D341Med (cell line): Measurements from ENCODE around the gene CAND1.

Source experiments
- DNase-seq: peaks from one replicate; pipeline ENCODE4 v3.0.0; 2012; ENCODE audit warnings: low spot score

The CAND1 gene

DNA sequence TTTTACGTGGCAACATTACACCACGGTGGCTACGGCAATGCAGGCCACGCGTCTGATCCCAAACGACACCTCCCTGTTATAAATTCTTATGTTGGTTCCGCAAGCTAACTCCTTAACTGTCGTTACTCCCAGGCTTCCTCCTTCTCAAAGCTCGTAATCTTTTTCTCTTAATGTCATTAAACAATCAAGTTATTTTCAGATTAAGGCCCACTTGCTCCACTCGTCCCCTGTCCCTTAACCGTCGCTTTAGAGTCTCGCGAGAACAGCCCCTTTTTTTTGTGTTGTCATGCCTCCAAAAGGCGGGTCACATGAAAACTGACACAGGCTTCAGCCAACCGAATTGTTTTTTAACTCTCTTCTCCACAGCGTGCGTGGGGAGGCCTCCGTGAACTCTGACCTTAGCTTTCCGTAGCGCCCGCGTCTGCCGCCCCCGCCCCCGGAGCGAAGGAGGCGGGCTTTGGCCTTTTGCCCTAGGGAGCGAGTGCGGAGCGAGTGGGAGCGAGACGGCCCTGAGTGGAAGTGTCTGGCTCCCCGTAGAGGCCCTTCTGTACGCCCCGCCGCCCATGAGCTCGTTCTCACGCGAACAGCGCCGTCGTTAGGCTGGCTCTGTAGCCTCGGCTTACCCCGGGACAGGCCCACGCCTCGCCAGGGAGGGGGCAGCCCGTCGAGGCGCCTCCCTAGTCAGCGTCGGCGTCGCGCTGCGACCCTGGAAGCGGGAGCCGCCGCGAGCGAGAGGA is at the start of gene CAND1:
TSS of gene CAND1 (plus strand) at position 463 of the 737 bp plus-strand sequence. CDS start 360 bp downstream, outside the sequence.
- peak; percentile 94 for DNase-seq

DNA sequence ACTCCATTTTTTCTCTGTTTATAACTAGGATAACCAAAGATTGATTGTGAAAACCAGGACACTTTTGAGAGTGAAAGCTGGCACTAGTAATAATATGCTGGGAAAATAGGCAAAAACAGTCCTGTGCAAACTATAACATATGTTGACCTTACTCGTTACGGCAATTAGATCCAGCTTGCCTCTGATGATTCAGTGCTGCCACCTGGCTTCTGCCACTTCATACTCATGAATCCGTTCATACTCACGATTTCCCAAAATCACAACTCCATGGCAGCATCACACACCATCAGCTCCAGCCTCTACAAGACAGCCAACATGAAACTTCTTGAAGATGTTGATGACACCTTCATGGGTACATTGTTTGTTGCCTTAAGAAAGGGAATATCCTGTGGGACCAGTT is 49.1 kb upstream of the CAND1 start:
- peak; percentile 47 for DNase-seq

DNA sequence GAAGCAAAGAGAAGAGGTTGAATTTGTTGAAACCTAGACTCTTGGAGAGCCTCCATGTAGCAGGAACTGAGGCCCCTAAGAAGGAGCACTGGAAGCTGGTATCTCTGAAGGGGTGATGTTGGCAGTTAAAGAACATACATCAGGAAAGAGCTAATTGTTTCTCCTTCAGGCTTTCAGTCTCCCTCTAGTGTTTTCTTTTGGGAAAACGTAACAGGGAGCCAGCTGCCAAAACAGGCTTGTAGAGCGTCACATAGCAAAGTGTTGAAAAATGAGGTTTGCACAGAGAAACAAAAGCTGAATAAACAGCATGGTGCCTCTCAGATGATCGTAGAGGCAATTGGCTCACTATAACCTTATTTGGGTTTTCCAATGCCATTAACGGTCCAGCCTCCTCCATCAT is 46.9 kb upstream of the CAND1 start:
- DNase-seq: peak; percentile 38

DNA sequence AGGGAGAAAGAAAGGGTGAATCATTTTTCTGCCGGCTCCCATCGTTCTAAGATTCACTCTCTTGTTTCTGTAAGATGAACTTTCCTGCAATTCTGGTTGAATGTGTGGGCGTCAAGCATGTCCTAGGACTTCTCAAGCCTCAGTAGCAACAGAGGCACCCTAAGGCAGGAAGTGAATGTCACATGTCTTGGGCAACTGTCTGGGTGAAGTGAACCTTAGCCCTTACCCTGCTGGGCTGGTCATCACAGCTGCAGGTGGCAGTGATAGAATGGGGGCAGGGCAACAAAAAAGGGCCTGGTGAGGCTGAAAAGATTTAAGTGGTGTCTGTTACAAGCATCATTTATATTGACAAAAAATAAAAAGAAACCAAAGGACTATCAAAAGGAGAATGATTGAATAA is 45.9 kb upstream of the CAND1 start:
- DNase-seq: no peak

DNA sequence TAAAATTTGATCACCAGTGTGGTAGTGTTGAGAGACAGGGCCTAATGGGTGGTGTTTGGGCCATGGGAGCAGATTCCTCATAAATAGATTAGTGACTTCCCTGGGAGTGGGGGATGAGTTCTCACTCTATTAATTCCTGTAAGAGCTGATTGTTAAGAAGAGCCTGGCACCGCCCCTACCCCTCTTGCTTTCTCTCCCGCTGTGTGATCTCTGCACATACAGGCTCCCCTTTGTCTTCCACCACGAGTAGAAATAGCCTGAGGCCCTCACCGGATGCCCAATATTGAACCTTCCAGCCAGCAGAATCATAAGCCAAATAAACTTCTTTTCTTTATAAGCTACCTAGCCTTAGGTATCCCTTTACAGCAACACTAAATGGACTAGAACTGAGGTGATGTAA is 31.9 kb upstream of the CAND1 start:
- no peak for DNase-seq

DNA sequence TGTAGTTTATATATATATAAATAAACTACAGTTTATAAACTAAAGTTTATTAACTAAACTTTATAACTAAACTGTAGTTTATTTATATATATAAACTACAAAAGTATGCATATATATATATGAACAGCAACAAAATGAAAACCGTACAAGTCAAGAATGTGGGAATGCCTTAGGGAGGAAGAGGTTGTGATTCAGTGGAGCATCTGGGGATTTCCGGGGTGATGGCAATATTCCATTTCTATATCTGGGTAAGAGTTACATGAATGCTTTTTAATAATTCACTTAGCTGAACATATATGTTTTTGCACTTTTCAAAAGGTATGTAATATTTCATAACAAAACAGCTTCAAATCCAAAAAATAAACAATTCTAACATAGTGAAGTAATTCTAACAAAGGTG is 30.1 kb upstream of the CAND1 start:
- DNase-seq: no peak

DNA sequence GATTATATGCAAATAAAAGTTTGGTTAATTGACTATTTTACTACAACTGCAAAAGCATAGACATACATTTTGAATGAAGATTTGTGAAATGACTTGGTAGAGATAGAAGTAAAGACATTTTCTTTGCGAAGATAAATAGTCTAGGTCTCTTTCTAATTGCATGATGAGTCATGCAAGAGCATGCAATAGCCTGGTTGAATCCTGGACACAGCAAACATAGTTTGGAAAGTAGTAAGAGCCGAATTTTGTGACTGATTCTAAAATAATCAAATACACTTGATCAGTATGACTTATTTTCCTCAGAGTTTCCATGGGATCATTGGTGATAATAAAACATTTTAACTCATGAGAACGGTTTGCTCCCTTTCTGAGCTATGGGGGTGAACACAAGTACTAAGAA is 27.7 kb upstream of the CAND1 start:
- DNase-seq: no peak

DNA sequence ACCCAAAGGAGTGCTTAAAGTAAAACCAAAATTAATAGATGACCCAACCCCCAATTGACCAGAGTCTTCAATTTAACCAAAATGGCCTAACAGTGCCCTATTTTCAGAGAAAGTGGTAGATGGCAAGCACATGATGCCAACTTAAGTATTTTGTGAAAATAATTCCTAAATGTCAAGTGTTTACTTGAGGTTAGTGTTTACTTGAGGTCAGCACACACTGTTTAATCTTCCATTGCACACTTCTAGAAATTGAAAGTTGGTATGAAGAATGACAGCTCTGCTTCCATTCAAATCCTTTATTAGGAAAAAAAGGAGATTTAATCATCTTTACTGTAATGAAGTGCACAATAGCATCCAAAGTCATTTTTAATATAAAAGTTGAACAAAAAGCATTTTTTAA is 25.9 kb upstream of the CAND1 start:
- no peak for DNase-seq

DNA sequence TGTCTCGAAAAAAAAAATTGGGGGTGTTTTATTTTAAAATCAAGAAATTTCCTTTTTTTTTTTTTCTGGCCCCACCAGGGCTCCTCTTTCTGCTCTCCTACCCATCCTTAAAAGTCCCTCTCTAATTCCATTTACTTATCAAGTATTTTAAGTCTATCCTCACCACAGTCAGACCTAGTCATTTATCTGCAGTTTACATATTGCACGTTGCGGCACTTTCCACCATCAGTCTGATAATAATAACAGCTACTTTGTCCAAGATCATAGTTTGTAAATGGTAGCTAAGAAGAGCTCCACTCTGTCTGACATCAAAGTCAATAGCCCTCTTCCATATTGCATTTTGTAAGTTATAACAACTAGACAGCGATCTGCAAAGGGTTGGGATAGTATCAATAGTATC is 23.6 kb upstream of the CAND1 start:
- no peak for DNase-seq

DNA sequence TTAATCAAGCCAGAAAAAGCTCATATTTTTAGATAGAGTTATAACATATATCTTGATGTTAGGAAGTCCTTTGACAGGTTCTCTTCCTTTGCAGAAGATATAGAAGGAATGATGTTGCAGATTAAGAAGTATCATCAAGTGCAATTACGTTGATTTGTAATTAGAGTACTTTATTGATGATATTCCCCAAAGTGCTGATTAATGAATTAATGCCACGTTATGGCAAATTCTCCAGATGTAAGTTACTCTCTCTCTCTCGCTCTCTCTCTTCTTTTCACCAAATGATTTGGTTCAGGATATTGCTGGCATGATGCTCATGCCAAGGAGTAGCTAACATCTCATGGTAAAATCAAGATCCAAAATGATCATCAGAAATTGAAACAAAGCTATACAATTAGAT is 18.1 kb upstream of the CAND1 start:
- DNase-seq: no peak

DNA sequence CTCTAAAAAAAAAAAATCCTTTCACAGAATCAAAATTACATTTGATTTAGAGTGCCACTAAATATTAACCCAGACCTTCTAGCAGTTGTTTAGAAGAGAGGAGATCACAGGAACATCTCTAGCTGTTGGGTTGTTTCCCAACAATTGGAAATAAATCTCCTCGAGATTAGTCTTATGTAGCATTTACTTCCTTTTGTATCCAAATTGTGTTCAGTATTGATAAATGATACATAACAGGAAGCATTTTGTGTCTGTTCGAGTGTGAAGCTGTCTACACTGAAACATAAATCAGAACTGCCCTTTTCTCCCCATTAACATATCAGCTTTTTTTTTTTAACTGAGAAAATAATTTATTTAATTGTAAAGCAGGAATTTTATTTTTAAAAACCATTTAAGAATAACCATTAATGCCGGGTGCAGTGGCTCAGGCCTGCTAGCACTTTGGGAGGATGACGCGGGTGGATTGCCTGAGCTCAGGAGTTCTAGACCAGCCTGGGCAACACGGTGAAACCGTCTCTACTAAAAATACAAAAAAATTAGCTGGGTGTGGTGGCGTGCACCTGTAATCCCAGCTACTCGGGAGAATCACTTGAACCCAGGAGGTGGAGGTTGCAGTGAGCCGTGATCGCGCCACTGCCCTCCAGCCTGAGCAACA is 14.7 kb upstream of the CAND1 start:
- no peak for DNase-seq

DNA sequence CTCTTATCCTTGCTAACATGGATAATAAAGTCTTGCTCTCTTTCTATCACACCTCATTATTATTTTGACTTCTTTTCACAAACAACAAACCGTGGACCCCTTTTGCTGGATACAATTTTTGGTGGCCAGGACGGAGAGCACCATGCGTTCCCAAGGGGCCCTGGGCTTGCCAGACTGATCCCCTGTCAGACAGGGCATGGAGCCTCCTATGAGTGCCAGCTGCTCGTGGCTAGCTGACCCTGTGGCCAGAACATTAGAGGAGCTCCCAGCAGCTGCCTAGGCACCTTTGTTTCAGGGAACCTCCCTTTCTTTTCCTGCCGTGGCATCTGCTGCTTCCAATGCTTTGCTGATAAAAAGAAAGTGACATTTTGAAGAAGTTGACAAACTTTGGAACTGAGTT is 12.5 kb upstream of the CAND1 start:
- DNase-seq: no peak

DNA sequence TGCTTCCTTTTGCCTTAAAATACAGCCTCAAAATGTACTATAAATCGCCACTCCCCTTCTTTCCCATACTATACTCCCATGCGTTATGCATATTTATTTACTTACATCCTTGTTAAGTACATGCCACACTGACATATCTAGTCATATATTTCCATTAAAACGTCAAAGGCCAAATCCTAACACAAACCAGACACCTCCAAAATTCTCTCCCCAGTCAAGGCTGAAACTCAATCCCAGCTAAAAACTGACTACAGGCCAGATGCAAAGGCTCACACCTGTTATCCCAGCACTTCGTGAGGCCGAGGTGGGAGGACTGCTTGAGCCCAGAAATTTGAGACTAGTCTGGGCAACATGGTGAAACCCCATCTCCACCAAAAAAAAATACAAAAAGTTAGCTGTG is 5.7 kb upstream of the CAND1 start:
- no peak for DNase-seq

DNA sequence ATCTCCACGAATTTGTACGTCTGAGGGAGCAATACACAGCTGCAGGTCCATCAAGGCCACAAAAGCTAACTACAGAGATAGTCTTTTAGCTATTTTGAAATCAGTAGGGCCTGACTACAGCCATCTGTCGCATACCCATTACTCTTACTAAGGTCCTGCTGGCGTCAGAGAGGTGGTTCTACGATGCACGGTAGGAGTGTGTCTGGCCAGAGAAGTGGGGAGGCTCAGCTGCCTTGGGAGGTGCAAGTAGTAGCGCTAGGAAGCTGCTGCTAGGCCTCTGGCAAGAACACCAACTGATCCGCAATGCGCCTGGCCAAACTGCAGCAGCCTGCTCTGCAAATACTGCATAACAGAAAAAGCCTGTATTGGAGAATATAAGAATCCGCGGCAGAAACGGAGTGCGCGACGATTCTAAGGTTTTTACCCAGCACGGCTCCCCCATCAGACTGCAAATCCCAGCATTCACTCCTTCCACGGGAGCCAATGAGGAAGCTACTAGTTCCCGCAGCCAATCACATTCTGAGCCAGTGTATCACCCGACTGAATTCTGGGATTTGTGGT is 743 bp upstream of the CAND1 start:
- peak; percentile 88 for DNase-seq

DNA sequence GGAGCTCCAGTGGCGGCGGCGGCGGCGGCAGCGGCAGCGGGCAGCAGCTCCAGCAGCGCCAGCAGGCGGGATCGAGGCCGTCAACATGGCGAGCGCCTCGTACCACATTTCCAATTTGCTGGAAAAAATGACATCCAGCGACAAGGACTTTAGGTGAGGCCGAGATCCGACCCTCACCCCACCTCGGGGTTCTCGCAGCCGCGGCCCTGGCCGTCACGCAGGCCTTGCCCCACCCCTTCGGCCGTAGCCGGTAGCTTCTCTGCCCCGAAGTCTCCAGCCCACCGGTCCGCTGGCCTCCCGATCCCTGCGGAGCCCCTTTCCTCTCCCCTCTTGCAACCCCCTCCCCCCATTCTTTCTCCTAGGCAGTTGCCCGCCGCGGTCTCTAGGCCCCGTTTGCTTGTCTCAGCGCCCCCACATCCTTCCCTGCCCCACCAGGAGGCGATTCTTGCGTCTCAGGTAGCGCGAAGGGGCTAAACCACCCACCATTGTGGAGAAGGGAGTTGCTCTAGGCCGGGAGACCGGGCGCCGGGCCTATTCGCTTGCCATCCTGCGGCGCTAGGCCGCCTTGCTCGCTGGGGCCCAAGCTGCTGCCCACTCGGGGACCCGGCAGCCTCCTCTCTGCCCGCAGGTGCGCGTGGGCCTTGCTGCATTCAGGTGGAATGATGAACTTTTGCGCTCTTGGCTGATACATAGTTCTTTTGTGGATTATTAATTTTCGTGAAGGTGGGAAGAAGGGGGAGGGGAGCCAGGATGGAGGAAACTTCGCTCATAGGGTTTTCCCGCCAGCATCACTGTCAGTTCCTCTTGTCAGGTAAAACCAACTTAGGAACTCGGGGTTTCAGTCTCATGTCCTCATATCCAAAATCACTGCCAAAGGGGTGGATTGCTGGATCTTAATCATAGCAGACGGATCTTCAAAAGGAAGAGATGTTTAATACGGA is 745 bp downstream of the CAND1 start:
- peak; percentile 61 for DNase-seq

DNA sequence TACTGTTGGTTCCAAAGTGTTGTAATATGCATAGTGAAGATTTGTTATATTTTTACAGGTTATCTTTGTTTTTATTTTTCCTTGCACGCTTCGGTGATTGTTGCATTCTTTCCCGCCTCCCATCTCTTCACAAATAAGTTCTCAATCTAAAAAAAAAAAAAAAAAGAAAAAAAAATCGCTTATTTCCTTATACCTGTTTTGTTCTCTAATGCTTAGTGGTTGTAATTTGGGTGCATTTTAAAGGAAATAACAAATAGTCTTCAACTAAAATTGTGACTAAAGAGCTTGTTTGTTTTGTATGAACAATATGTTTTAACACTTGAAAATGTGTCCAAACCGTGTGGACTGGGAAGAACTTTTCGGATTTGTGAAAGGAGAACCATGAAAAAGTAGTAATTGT is 1.5 kb downstream of the CAND1 start:
- no peak for DNase-seq

DNA sequence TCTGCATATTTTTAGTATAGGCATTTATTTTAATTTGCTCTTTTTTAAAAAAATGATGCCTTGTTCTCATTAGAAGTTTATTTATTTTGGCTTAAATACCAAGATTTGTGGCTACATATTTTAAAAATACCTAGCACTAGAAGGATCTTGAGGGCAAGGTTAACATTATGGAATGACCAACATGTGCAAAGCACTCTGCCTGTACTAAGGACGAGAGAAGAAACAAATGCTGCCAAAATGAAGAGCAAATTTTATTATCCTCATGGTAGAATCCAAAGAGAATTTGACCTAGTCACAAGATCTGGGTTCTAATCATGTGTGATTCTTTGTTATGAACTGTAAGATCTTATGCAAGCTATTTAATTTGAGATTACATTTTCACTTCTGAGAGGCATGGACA is 2.8 kb downstream of the CAND1 start:
- DNase-seq: no peak

DNA sequence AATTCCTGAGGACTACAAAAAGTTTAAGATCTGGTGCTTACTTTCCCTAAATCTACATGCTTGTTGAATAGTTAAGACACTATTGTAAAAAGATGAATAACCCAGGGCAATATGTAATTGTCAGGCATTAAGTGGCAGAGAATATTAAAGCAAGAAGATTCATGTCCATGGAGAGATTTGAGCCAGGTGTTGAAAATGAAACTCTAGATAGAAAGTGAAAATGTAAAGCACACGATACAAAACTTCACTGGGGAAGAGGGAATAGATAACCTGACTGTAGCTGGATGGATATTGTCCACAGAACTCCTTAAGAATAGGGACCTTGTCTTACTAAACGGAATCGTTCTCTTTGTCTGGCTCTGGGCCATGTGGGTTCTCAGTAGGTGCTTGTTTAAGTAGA is 5.0 kb downstream of the CAND1 start:
- DNase-seq: no peak

DNA sequence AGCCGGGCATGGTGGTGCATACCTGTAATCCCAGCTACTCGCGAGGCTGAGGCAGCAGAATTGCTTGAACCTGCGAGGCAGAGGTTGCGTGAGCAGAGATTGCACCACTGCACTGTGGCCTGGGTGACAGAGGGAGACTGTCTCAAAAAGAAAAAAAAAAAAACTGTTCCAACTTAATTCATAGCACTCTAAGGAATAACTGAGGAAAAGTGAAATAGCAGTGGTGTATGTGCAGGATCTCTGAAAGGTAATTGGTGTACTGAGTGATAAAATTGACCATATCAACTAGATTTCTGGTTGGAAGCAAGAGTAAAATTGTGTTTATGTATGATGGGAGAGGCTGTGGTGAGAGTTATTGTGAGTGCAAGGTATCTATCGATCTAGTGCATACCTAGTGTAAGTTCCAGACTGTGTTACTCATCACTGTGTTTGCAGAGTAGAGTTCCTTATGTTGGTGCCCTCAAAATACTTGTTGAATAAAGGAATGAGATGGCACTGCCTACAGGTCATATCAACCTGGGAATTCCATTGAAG is 6.3 kb downstream of the CAND1 start:
- no peak for DNase-seq

DNA sequence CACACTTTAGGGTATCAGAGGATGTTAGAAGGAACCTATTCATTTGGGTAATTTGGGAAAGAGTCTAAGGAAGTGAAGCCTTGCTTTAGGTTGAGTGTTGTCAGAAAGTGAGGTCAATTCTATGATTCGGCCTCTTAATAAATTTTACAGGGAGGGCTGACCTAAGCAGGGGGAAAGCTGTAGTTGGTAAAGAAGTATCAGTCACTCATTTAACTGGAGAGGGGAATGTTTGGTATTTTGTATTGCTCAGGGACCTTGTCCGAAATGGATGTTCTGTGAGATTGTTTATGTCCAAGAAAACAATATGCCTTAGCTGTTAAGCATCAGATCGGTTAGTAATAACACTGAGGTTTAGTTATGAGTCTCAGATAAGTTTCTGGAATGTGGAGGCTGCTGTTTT is 7.3 kb downstream of the CAND1 start:
- DNase-seq: no peak

DNA sequence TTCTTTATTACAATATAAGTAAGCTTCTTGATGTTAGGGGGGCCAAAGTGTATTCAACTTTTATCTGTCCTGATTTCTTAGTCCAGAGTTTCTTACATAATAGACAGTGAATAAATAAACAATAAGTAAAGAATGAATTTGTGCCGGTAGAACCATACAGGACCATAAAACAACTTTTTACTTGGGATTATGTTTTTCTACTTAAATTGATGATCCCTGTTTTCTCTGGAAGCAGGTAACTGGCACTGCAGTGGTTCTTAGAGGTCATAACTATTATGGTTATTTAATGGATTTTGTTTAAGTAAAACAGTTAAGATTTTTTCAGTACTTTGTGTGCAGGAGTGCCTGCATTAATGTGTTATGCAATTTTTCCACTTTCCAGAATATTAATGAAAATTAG is 10.5 kb downstream of the CAND1 start:
- DNase-seq: no peak

DNA sequence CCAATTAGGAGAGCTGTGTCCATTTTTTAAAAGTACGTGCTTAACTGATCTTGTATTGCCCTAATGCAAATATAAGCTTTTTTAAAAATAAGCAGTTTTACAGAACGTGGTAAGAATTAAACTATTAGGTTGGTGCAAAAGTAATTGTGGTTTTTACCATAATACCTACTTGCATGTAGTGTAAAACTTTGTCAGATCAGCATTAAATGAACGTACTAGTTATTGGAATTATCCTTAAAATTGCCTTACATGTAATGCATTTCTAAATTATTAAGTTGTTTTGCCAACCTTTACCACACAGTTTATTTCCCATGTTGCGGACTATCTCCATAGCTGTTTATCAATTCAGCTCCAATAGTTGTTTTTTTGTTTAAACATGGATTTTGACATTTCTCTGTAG is 10.9 kb downstream of the CAND1 start:
- no peak for DNase-seq
